Natural killer cell (primary cell): ENCODE data around the gene CHCT1. TPM values are rescaled to one million over a fixed set of nuclear protein-coding genes. Genes with fewer than 3 reads are reported as not detected.

ENCODE experiments used
- ATAC-seq, 3 donors: fragments of 150-1000 bp in 2 of 3; fragments of 200-7000 bp in 1 of 3; cut with Tn5 transposase; 1 replicate in 1 of 3; 2 replicates in 2 of 3; pipeline ENCODE4 v1.10.0; 2021; ENCODE audit warnings: mild to moderate bottlenecking in 2 of 3, moderate library complexity in 2 of 3
- DNase-seq, 2 donors: peaks; one replicate each; pipeline versions ENCODE4 v3.0.0 to v3.0.0-alpha.2; 2013 to 2021; ENCODE audit warnings: mixed read lengths in 1 of 2
- H3K27ac ChIP-seq: one replicate; pipeline ENCODE4 v1.5.1; 2013; ENCODE audit warnings: mild to moderate bottlenecking, low read length
- H3K27me3 ChIP-seq: one replicate; pipeline ENCODE4 v1.6.1; 2013; ENCODE audit warnings: low read length; ENCODE audit not compliant: control insufficient read depth, insufficient read depth
- H3K36me3 ChIP-seq: one replicate; pipeline ENCODE4 v1.6.1; 2013; ENCODE audit warnings: low read length; ENCODE audit not compliant: control insufficient read depth, insufficient read depth
- H3K4me1 ChIP-seq: one replicate; pipeline ENCODE4 v1.6.1; 2013; ENCODE audit warnings: low read length; ENCODE audit not compliant: control insufficient read depth, insufficient read depth
- H3K4me3 ChIP-seq: one replicate; pipeline ENCODE4 v1.5.1; 2013; ENCODE audit warnings: low read length
- H3K9me3 ChIP-seq: one replicate; pipeline ENCODE4 v1.6.1; 2013; ENCODE audit warnings: low read length; ENCODE audit not compliant: control insufficient read depth, insufficient read depth
- H3K27ac Mint-ChIP-seq, 2 donors: one replicate each; pipeline ENCODE4 v1.8.0; 2022; ENCODE audit warnings: mild to moderate bottlenecking in 2 of 2, mixed read lengths in 2 of 2, moderate library complexity in 1 of 2
- H3K27me3 Mint-ChIP-seq, 2 donors: one replicate each; pipeline ENCODE4 v1.8.0; 2022; ENCODE audit warnings: low read depth in 2 of 2, mixed read lengths in 2 of 2
- H3K36me3 Mint-ChIP-seq: one replicate; pipeline ENCODE4 v1.8.0; 2022; ENCODE audit warnings: mixed read lengths
- H3K4me1 Mint-ChIP-seq, 2 donors: one replicate each; pipeline ENCODE4 v1.8.0; 2022; ENCODE audit warnings: mixed read lengths in 2 of 2
- H3K4me3 Mint-ChIP-seq: one replicate; pipeline ENCODE4 v1.8.0; 2022; ENCODE audit warnings: mild to moderate bottlenecking, moderate library complexity, mixed read lengths
- H3K9me3 Mint-ChIP-seq, 2 donors: one replicate each; pipeline ENCODE4 v1.8.0; 2022; ENCODE audit warnings: mixed read lengths in 2 of 2
- WGBS: methylation state at CpG from one replicate; pipeline ENCODE4 v1.1.7; 2013; ENCODE audit warnings: missing lambda C conversion rate; ENCODE audit not compliant: insufficient coverage; 5-methylcytosine and 5-hydroxymethylcytosine counted together
- intact Hi-C: fragments of 100-400 bp; cut with micrococcal nuclease; formaldehyde crosslinking; loops from one replicate; pipeline ENCODE4 v1.14.2; 2022
- total RNA-seq, 4 donors: library from RNA; stranded (reverse); fragments of 120-200 nt in 1 of 4; gene quantifications; one replicate each; pipeline versions ENCODE4 v1.2.3 to v1.2.4, GENCODE V29; 2013 to 2022
- TF ChIP-seq, protein P1 (sequence below): fragments of 200-600 bp; IDR thresholded peaks from one replicate; pipeline ENCODE4 v1.8.0; 2022; ENCODE audit warnings: antibody characterized with exemption

CHCT1 gene
- total RNA-seq, 3 donors from 2014 or later (not counting 1 experiment from before 2014, with no cell fraction given) = not detected

DNA sequence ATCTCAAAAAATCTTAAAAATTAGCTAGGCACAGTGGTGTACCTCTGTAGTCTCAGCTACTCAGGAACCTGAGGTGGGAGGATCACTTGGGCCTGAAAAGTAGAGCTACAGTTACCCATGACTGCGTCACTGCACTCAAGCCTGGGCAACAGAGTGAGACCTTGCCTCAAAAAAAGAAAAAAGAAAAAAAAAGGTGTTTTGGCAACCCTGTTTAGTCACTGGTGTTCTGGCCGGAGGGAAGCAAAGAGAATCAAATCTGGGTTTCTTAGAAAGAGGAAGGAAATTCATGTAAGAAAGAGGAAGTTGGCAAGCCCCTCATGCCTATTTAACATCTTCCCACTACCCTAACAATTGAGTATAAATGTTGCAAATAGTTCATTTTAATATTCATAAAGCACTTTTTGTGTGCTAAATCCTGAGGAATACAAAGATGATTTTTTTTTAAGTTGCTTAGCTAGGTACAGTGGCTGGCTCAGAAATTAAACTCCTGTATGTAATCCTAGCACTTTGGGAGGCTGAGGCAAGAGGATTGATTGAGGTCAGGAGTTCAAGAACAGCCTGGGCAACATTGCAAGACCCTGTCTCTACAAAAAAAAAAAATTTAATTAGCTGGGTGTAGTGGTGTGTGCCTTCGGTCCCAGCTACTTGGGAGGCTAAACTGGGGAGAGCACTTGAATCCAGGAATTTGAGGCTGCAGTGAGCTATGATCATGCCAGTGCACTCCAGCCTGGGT lies 23.9 kb upstream of the CHCT1 start:
- intact Hi-C loops = loop anchor here (10.0 kb wide), 1 partner anchor 614 kb away; no protein-coding TSS in a partner anchor
- DNase-seq = peak in 1 of 2 donors; percentile 24

DNA sequence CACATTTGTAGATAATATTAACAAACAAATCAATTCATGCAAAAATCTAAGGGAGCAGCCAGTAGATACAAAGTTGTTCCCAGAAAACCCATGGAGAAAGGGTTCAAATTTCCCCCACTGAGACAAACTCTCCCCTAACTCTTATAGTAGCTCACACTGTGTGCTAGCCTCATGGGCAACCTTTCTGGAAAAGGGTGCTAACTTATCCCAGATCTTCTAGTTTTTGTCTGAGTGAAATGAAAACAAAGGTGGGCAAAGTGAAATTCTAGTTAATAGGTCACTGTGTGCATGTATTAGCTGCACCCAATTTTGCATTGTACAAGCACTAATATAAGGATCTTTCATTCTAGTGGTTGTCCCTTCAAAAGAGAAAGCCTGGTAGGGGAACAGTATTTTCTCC lies 20.5 kb upstream of the CHCT1 start:
- no peak overlapping the region for H3K4me3 ChIP-seq
- H3K27me3 Mint-ChIP-seq = peaks cover 0 to 2% of the 10 kb centered on the region in 2 donors
- H3K4me1 ChIP-seq = peaks cover 12% of the 10 kb centered on the region
- ATAC-seq = no peak
- H3K9me3 ChIP-seq = no peaks in the 10 kb centered on the region
- no peak for DNase-seq
- TF ChIP-seq, protein P1, sequence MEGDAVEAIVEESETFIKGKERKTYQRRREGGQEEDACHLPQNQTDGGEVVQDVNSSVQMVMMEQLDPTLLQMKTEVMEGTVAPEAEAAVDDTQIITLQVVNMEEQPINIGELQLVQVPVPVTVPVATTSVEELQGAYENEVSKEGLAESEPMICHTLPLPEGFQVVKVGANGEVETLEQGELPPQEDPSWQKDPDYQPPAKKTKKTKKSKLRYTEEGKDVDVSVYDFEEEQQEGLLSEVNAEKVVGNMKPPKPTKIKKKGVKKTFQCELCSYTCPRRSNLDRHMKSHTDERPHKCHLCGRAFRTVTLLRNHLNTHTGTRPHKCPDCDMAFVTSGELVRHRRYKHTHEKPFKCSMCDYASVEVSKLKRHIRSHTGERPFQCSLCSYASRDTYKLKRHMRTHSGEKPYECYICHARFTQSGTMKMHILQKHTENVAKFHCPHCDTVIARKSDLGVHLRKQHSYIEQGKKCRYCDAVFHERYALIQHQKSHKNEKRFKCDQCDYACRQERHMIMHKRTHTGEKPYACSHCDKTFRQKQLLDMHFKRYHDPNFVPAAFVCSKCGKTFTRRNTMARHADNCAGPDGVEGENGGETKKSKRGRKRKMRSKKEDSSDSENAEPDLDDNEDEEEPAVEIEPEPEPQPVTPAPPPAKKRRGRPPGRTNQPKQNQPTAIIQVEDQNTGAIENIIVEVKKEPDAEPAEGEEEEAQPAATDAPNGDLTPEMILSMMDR = no peak
- H3K27ac ChIP-seq = no peak overlapping the region
- intact Hi-C loops = no loop called here
- no peaks in the 10 kb centered on the region for H3K36me3 Mint-ChIP-seq
- no peaks in the 10 kb centered on the region for H3K36me3 ChIP-seq
- H3K9me3 Mint-ChIP-seq = no peaks in the 10 kb centered on the region
- no peak overlapping the region for H3K27ac Mint-ChIP-seq
- no peaks in the 10 kb centered on the region for H3K27me3 ChIP-seq
- no peak overlapping the region for H3K4me3 Mint-ChIP-seq
- peaks cover 6 to 7% of the 10 kb centered on the region in 2 donors for H3K4me1 Mint-ChIP-seq

More for the DNA sequence above, 23.9 kb upstream of the CHCT1 start:
- Mint-ChIP-seq H3K9me3 (no peaks in the 10 kb centered on the region), H3K4me3 (no peak overlapping the region), H3K4me1 (peaks cover 6 to 7% of the 10 kb centered on the region in 2 donors), H3K27ac (peak overlapping the region; percentile 76 to 84), H3K27me3 (no peaks in the 10 kb centered on the region), H3K36me3 (no peaks in the 10 kb centered on the region)
- Histone ChIP-seq H3K4me1 (peaks cover 12% of the 10 kb centered on the region), H3K36me3 (no peaks in the 10 kb centered on the region), H3K4me3 (no peak overlapping the region), H3K9me3 (no peaks in the 10 kb centered on the region), H3K27ac (peak overlapping the region; percentile 74), H3K27me3 (no peaks in the 10 kb centered on the region)
- TF ChIP-seq, protein P1 = no peak
- peak; percentile 68 to 81 (median 74) for ATAC-seq
- 32% methylated on average over 3 of the region's 3 CpGs for WGBS

DNA sequence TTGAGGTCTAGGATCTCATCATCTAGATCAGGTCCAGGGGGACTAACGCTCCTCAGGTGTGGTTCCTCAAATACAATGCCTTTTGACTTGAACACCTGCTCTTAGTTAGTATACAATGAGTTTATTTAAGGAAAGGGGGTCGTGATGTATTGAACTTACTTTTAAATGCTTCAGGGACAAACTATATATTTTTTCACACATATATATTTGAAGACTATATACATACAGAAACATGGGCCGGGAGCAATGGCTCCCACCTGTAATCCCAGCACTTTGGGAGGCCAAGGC lies 18.8 kb upstream of the CHCT1 start:
- Mint-ChIP-seq H3K27ac (no peak overlapping the region), H3K9me3 (no peaks in the 10 kb centered on the region), H3K4me1 (peaks cover 2% of the 10 kb centered on the region in 2 donors), H3K4me3 (no peak overlapping the region), H3K36me3 (no peaks in the 10 kb centered on the region), H3K27me3 (peaks cover 0 to 6% of the 10 kb centered on the region in 2 donors)
- peaks cover 3% of the 10 kb centered on the region for H3K4me1 ChIP-seq
- WGBS = 88% methylated on average over 2 of the region's 3 CpGs
- H3K36me3 ChIP-seq = no peaks in the 10 kb centered on the region
- no peak for ATAC-seq
- H3K27me3 ChIP-seq = no peaks in the 10 kb centered on the region
- no peaks in the 10 kb centered on the region for H3K9me3 ChIP-seq
- no peak overlapping the region for H3K27ac ChIP-seq
- intact Hi-C loops = no loop called here
- H3K4me3 ChIP-seq = no peak overlapping the region
- TF ChIP-seq, protein P1 = no peak
- no peak for DNase-seq

DNA sequence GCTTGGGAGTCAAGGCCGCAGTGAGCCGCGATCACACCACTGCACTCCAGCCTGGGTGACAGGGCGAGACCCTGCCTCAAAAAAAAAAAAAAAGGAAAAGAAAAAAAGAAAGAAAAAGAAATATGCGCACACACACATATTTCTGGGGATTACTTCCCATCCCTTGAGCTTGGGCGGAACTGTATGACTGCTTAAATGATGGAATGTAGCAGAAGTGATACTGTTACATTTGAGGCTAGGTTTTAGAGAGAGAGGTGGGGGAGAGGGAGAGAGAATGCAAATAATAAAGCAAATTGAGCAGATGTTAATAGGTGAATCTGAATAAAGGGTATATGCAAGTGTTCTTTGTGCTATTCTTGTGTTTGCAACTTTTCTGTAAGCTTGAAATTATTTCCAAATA lies 18.3 kb upstream of the CHCT1 start:
- intact Hi-C loops = no loop called here
- peaks cover 0 to 6% of the 10 kb centered on the region in 2 donors for H3K27me3 Mint-ChIP-seq
- 94% methylated on average over 6 of the region's 6 CpGs for WGBS

More for the DNA sequence above, 18.3 kb upstream of the CHCT1 start:
- Mint-ChIP-seq H3K36me3 (no peaks in the 10 kb centered on the region), H3K4me3 (no peak overlapping the region), H3K4me1 (no peaks in the 10 kb centered on the region), H3K9me3 (no peaks in the 10 kb centered on the region), H3K27ac (no peak overlapping the region)
- H3K36me3 ChIP-seq = no peaks in the 10 kb centered on the region
- H3K4me3 ChIP-seq = no peak overlapping the region
- H3K9me3 ChIP-seq = no peaks in the 10 kb centered on the region
- no peaks in the 10 kb centered on the region for H3K27me3 ChIP-seq
- TF ChIP-seq, protein P1 = no peak
- DNase-seq (no peak), ATAC-seq (no peak)
- no peaks in the 10 kb centered on the region for H3K4me1 ChIP-seq
- no peak overlapping the region for H3K27ac ChIP-seq
